ENCODE measurements around the gene TAF4. TPM values are rescaled to one million over a fixed set of nuclear protein-coding genes. Genes with fewer than 3 reads are reported as not detected.

Gene TAF4
- total and polyA plus RNA-seq, 7 donors = 3.6 to 13.3 (median 8.9) TPM

GRCh38 chr20:61979701-61980635, 85.7 kb downstream of the TAF4 start:
- H3K4me3 ChIP-seq = no peak overlapping the region
- H3K4me1 ChIP-seq = no peaks in the 10 kb centered on the region
- TF ChIP-seq EP300 (IDR thresholded peaks at IDR 0.05) (no peak), POLR2A (IDR thresholded peaks at IDR 0.05) (no peak), CTCF (IDR thresholded peaks at IDR 0.05) (no peak), POLR2AphosphoS5 (IDR thresholded peaks at IDR 0.05) (no peak)
- no peaks in the 10 kb centered on the region for H3K27me3 ChIP-seq
- 97% methylated on average over 65 of the region's 65 CpGs for WGBS, 2 donors
- intact Hi-C loops (cut with DNase I) = no loop called here
- DNase-seq = peak; percentile 54
- no peak overlapping the region for H3K27ac ChIP-seq
- no peaks in the 10 kb centered on the region for H3K9me3 ChIP-seq
- H3K36me3 ChIP-seq = peaks cover 0 to 36% (median 7%) of the 10 kb centered on the region in 4 donors

GRCh38 chr20:61979090-61979489, 86.6 kb downstream of the TAF4 start:
- TF ChIP-seq EP300 (IDR thresholded peaks at IDR 0.05) (no peak), POLR2AphosphoS5 (IDR thresholded peaks at IDR 0.05) (no peak), CTCF (IDR thresholded peaks at IDR 0.05) (no peak), POLR2A (IDR thresholded peaks at IDR 0.05) (no peak)
- H3K9me3 ChIP-seq = no peaks in the 10 kb centered on the region
- peak; percentile 37 for DNase-seq
- intact Hi-C loops (cut with DNase I) = no loop called here
- 98% methylated on average over 12 of the region's 12 CpGs for WGBS, 2 donors
- no peak overlapping the region for H3K4me3 ChIP-seq
- H3K36me3 ChIP-seq = peaks cover 0 to 37% (median 10%) of the 10 kb centered on the region in 4 donors
- no peaks in the 10 kb centered on the region for H3K4me1 ChIP-seq
- H3K27ac ChIP-seq = no peak overlapping the region
- H3K27me3 ChIP-seq = no peaks in the 10 kb centered on the region

GRCh38 chr20:61978491-61978890, 87.2 kb downstream of the TAF4 start:
- Histone ChIP-seq H3K27me3 (no peaks in the 10 kb centered on the region), H3K4me1 (no peaks in the 10 kb centered on the region), H3K36me3 (peaks cover 0 to 39% (median 16%) of the 10 kb centered on the region in 4 donors), H3K9me3 (no peaks in the 10 kb centered on the region), H3K4me3 (no peak overlapping the region), H3K27ac (no peak overlapping the region)
- TF ChIP-seq POLR2A (IDR thresholded peaks at IDR 0.05) (no peak), POLR2AphosphoS5 (IDR thresholded peaks at IDR 0.05) (no peak), CTCF (IDR thresholded peaks at IDR 0.05) (no peak), EP300 (IDR thresholded peaks at IDR 0.05) (no peak)
- peak; percentile 38 for DNase-seq
- 97 to 98% methylated on average over 20 of the region's 20 CpGs for WGBS, 2 donors
- intact Hi-C loops (cut with DNase I) = no loop called here

GRCh38 chr20:61977419-61977786, 88.3 kb downstream of the TAF4 start:
- Histone ChIP-seq H3K4me1 (no peaks in the 10 kb centered on the region), H3K36me3 (peaks cover 0 to 46% (median 19%) of the 10 kb centered on the region in 4 donors), H3K27me3 (no peaks in the 10 kb centered on the region), H3K27ac (no peak overlapping the region), H3K9me3 (no peaks in the 10 kb centered on the region), H3K4me3 (no peak overlapping the region)
- TF ChIP-seq POLR2AphosphoS5 (IDR thresholded peaks at IDR 0.05) = no peak
- no peak for TF ChIP-seq POLR2A (IDR thresholded peaks at IDR 0.05)
- TF ChIP-seq CTCF (IDR thresholded peaks at IDR 0.05) = no peak
- no peak for TF ChIP-seq EP300 (IDR thresholded peaks at IDR 0.05)
- peak; percentile 33 for DNase-seq
- 96 to 97% methylated on average over 10 of the region's 10 CpGs for WGBS, 2 donors
- intact Hi-C loops (cut with DNase I) = no loop called here

Data from sigmoid colon (tissue), 7 donors.